Measurements from ENCODE around the gene PRPF18. TPM values are rescaled to one million over a fixed set of nuclear protein-coding genes. Genes with fewer than 3 reads are reported as not detected.

PRPF18 gene
- total and polyA plus RNA-seq, 10 donors, result 7.1 to 41.7 (median 24.5) TPM

GRCh38 chr10:13642293-13642692 lies 55.5 kb downstream of the PRPF18 start:
- WGBS, 5 donors, result 95 to 98% (median 96%) methylated on average over 2 of the region's 2 CpGs
- Histone ChIP-seq H3K27ac (no peak overlapping the region), H3K36me3 (peaks cover 0 to 97% (median 66%) of the 10 kb centered on the region in 6 donors), H3K9me3 (peaks cover 0 to 30% (median 23%) of the 10 kb centered on the region in 8 donors), H3K4me3 (no peak overlapping the region), H3K4me1 (no peaks in the 10 kb centered on the region), H3K27me3 (replicated peaks in 1 of 7) (no peaks in the 10 kb centered on the region)
- intact Hi-C loops (cut with DNase I; ENCODE audit: low total_unique reads), result no loop called here
- no peak for DNase-seq
- TF ChIP-seq POLR2AphosphoS5 (IDR thresholded peaks at IDR 0.05) (no peak), POLR2A (IDR thresholded peaks at IDR 0.05) (no peak), CTCF (IDR thresholded peaks at IDR 0.05 in 8 of 11, conservative IDR thresholded peaks at IDR 0.05 in 3 of 11) (no peak)

- H3K9me3 ChIP-seq, result peaks cover 0 to 30% (median 23%) of the 10 kb centered on the region in 8 donors
- peaks cover 0 to 100% (median 72%) of the 10 kb centered on the region in 6 donors for H3K36me3 ChIP-seq
- intact Hi-C loops (cut with DNase I; ENCODE audit: low total_unique reads), result no loop called here
- H3K4me1 ChIP-seq, result no peaks in the 10 kb centered on the region
- no peak overlapping the region for H3K27ac ChIP-seq
- no peak for DNase-seq
- WGBS, 5 donors, result 81 to 97% (median 91%) methylated on average over 7 of the region's 7 CpGs
- H3K27me3 ChIP-seq (replicated peaks in 1 of 7), result no peaks in the 10 kb centered on the region
- H3K4me3 ChIP-seq, result no peak overlapping the region
- no peak for TF ChIP-seq POLR2A (IDR thresholded peaks at IDR 0.05)
- TF ChIP-seq CTCF (IDR thresholded peaks at IDR 0.05 in 8 of 11, conservative IDR thresholded peaks at IDR 0.05 in 3 of 11), result no peak
- no peak for TF ChIP-seq POLR2AphosphoS5 (IDR thresholded peaks at IDR 0.05)
Measured at GRCh38 chr10:13643016-13643415, 56.3 kb downstream of the PRPF18 start.

GRCh38 chr10:13644866-13645265 lies 58.1 kb downstream of the PRPF18 start:
- intact Hi-C loops (cut with DNase I; ENCODE audit: low total_unique reads), result no loop called here
- DNase-seq, result no peak
- Histone ChIP-seq H3K27ac (no peak overlapping the region), H3K36me3 (peaks cover 0 to 100% (median 66%) of the 10 kb centered on the region in 6 donors), H3K4me3 (no peak overlapping the region), H3K27me3 (replicated peaks in 1 of 7) (no peaks in the 10 kb centered on the region), H3K9me3 (peaks cover 0 to 30% (median 23%) of the 10 kb centered on the region in 8 donors), H3K4me1 (no peaks in the 10 kb centered on the region)
- TF ChIP-seq POLR2AphosphoS5 (IDR thresholded peaks at IDR 0.05) (peak; percentile 22 to 55 (median 27)), POLR2A (IDR thresholded peaks at IDR 0.05) (no peak), CTCF (IDR thresholded peaks at IDR 0.05 in 8 of 11, conservative IDR thresholded peaks at IDR 0.05 in 3 of 11) (no peak)
- WGBS, 5 donors, result 95 to 99% (median 98%) methylated on average over 9 of the region's 9 CpGs

GRCh38 chr10:13648425-13648824 lies 61.7 kb downstream of the PRPF18 start:
- intact Hi-C loops (cut with DNase I; ENCODE audit: low total_unique reads), result no loop called here
- Histone ChIP-seq H3K4me1 (no peaks in the 10 kb centered on the region), H3K27me3 (replicated peaks in 1 of 7) (no peaks in the 10 kb centered on the region), H3K27ac (peak overlapping the region in 1 of 8 donors; percentile 21), H3K4me3 (no peak overlapping the region), H3K36me3 (peaks cover 0 to 100% (median 60%) of the 10 kb centered on the region in 6 donors), H3K9me3 (no peaks in the 10 kb centered on the region)
- no peak for DNase-seq
- WGBS, 5 donors, result 85 to 90% (median 88%) methylated on average over 12 of the region's 12 CpGs
- TF ChIP-seq CTCF (IDR thresholded peaks at IDR 0.05 in 8 of 11, conservative IDR thresholded peaks at IDR 0.05 in 3 of 11) (no peak), POLR2AphosphoS5 (IDR thresholded peaks at IDR 0.05) (peak in 1 of 3 donors; percentile 14)

All from spleen (tissue), 11 donors.